DMS 273 (cell line): ENCODE data around the gene IQSEC1.

Source experiments
- DNase-seq: peaks from one replicate; lab custom pipeline; 2025; ENCODE audit not compliant: unreplicated experiment; lab: John Stamatoyannopoulos, UW

The IQSEC1 gene

DNA sequence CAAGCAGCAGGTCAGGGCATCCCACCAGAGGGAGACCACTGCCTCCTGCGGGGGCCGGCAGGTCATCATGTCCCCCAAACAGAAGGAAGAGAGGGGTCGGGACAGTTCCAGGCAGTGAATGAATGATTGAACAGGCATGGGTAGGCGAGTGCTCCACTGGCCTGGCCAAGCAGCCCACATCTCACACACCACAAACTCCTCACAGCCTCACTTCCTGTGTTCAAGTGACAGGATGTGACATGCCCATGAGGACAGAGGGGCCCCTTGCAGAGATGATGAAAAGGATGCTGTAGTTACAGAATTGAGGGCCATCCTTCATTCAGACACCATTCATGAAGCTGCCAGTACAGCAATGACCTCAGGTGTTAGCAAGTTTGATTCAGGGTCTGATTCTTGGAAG lies 3.7 kb downstream of the IQSEC1 start:
- no peak for DNase-seq

GRCh38 chr3:13068269-13069010 lies 4.8 kb downstream of the IQSEC1 start:
- DNase-seq, result no peak

- no peak for DNase-seq
These were observed 5.5 kb downstream of the IQSEC1 start for GRCh38 chr3:13067778-13068177.

- no peak for DNase-seq
These were observed 6.4 kb downstream of the IQSEC1 start for GRCh38 chr3:13066834-13067233.

DNA sequence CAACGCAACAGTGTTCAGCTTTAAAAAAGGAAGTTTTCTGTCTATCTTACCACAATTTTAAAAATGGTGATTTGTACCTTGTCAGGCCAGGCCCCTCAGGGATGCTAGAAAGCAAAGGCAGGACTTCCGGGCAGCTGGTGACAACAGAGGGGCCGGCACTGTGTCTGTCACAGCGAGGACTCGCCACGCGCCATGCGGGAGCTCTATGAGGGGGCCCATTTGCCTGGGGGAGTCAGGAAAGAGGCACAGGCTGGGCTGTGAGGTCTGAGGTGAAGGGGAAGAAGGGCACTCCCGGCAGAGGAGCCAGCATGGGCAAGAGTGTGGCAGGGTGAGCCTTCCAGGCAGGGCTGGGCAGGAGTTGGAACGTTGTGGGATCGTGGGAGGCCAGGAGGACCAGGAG lies 7.0 kb downstream of the IQSEC1 start:
- DNase-seq, result no peak

GRCh38 chr3:13065727-13066126 lies 7.5 kb downstream of the IQSEC1 start:
- no peak for DNase-seq

DNA sequence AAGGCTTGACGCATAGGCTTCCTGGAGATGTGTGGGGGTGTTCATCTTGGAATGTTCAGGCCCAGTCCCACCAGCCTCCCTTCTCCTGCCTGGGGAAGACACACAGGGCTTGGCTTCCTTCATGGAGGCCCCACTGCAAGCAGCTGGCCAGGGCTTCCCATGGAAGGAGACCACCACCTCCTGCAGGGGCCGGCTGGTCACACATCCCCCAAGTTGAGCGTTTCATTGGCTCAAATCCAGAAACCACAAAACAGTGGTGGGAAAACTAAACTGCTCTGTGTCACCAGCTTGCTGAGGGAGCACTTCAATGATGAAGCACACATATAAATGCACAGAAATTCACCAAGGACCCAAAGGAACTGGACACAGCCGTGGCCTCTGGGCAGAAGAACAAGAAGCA lies 8.3 kb downstream of the IQSEC1 start:
- no peak for DNase-seq

- DNase-seq, result no peak
These were observed 8.9 kb downstream of the IQSEC1 start for GRCh38 chr3:13064159-13064868.

DNA sequence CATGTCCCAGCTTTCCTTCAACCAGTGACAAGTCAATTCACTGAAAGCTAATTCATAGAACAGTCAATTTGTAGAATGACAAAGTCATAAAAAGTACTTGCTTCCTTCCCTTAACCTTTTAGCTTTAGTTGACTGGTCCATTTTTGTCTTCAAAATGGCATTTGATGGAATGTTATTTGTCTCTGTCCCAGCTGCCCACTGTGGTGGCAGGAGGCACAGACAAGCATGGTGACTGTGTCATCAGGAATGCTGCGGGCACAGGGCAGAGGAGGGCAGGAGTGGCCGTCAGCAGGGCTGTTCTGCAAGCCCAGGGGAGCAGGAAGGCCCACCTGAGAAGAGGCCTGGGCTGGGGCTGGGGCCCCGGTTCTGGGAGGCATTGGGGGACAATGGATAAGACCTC lies 10.0 kb downstream of the IQSEC1 start:
- DNase-seq, result no peak

GRCh38 chr3:13062647-13063046 lies 10.6 kb downstream of the IQSEC1 start:
- peak; percentile 27 for DNase-seq

- no peak for DNase-seq
These were observed 12.8 kb downstream of the IQSEC1 start for GRCh38 chr3:13060341-13060910.

DNA sequence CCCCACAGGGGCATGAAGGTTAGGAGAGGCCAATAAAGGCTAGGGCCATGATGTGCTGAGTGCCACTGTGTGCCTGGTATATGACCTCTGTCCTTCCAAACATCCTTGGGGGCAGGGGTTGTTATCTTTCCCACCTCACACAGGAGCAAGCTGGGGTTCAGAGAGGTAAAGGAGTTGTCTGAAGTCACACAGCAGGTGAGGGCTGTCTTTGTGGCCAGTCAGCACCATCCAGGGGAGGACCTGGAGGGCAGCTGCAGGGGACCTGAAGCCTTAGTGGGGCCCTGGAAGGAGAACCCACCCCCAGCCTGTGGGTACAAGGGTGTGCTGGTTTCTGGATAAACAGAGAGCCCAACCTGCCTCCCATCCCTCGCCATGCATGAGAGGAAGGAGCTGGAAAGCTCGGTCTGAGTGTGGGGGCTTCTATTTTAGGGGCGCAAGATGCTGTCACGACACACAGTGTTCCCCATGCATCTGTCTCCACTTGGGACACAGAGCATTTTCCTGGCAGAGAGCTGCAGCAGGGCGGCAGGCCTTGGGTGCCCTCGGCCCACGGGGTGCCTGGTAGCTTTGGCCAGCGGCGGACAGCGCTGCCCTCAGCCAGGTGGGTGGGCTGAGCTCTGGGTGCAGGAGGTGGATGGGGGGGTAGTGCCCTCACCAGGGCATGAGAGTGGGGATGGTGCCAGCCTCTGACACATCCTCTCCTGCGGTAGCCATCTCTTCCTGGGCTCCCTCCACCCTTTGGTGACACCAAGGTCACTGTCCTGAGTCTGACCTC lies 14.7 kb downstream of the IQSEC1 start:
- DNase-seq, result no peak

GRCh38 chr3:13057282-13058040 lies 15.8 kb downstream of the IQSEC1 start:
- no peak for DNase-seq

DNA sequence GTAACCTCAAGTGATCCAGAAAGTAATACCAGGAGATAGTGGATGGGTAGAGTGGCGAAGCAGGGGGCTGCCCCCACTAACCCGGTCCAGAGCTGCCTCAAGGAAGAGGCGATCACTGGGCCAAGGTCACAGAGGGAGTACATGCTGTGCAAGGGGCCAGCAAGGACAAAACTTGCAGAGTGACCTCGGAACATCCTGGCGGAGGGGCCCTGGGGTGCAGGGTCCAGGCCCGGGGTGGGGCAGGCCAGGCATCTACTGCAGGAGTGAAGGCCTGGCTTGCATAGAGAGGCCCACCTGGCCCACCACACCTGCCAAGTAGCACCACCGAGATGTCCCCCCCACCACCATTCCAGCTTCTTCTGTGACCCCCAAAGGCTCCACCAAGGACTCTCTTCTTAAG lies 17.6 kb downstream of the IQSEC1 start:
- no peak for DNase-seq

- no peak for DNase-seq
These were observed 18.6 kb downstream of the IQSEC1 start for GRCh38 chr3:13054341-13055285.

- DNase-seq, result no peak
These were observed 19.3 kb downstream of the IQSEC1 start for GRCh38 chr3:13053893-13054292.

- no peak for DNase-seq
These were observed 19.8 kb downstream of the IQSEC1 start for GRCh38 chr3:13053420-13053819.

GRCh38 chr3:13052191-13052820 lies 20.9 kb downstream of the IQSEC1 start:
- DNase-seq, result peak; percentile 32

GRCh38 chr3:13051581-13051980 lies 21.6 kb downstream of the IQSEC1 start:
- no peak for DNase-seq
